ENCODE data around the gene PKD1.

Gene PKD1

DNA sequence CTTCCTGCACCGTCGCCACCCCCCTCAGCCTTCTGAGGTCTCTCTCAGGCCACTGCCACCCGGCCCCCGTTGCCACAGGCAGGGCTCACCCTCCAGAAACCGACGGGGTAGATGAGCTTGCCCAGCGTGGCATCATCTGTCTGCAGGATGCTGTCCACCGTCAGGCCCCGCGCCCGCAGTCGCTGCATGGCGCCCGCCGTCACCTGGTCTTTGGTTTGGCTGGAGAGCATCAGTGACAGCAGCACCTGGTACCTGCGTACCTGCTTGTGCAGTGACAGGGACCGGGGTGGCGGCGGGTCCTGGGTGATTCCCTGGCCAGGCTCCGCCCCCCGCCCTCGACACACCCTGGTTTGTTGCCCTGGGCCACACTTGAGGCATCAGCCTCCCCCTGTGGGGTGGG, 91.2 kb downstream of the PKD1 start:
- Mint-ChIP-seq H3K36me3 (ENCODE audit: low read depth) (peaks cover 4% of the 10 kb centered on the region), H3K9me3 (no peaks in the 10 kb centered on the region), H3K4me3 (no peak overlapping the region), H3K4me1 (peaks cover 35% of the 10 kb centered on the region), H3K27ac (no peak overlapping the region), H3K27me3 (ENCODE audit: low read depth, poor library complexity) (peaks cover 3% of the 10 kb centered on the region)
- TF ChIP-seq, protein P1, sequence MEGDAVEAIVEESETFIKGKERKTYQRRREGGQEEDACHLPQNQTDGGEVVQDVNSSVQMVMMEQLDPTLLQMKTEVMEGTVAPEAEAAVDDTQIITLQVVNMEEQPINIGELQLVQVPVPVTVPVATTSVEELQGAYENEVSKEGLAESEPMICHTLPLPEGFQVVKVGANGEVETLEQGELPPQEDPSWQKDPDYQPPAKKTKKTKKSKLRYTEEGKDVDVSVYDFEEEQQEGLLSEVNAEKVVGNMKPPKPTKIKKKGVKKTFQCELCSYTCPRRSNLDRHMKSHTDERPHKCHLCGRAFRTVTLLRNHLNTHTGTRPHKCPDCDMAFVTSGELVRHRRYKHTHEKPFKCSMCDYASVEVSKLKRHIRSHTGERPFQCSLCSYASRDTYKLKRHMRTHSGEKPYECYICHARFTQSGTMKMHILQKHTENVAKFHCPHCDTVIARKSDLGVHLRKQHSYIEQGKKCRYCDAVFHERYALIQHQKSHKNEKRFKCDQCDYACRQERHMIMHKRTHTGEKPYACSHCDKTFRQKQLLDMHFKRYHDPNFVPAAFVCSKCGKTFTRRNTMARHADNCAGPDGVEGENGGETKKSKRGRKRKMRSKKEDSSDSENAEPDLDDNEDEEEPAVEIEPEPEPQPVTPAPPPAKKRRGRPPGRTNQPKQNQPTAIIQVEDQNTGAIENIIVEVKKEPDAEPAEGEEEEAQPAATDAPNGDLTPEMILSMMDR (IDR thresholded peaks at IDR 0.05), result no peak
- no peak for DNase-seq

DNA sequence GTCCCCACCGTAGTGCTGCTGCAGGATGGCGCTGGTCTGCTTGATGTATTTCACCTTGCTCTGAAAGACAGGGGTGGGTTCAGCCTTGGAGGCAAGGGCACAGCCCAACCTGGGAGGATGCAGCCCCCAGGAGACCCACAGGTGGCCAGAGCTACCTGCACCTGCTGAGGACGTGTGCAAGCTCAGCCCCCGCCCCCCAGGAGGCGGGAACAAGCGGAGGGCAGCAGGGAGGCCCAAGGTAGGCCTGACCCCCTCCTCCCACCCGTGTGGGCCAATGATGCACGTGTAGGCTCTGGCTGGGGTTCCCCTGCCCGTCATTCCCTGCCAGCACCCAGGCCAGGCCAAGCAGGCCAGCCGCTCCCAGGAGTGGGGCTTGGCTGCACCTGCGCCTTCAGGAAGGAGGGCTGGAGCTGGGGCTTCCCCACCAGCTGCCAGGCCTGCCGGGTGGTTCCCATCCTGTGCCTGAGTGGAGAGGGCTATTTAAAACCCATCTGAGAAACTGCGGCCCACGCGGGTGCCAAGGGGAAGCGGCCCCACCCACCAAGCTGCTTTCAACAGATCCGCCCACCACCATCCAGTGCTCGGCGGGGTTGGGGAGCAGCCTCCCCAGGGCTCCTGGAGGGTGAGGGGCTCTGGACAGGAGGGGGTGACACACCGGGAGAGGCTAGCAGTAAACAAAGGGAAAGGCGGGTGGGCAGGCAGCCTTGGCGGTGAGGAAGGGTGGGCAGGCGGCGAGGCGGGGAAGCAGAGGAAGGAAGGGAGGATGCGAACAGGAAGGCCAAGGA, 91.8 kb downstream of the PKD1 start:
- Mint-ChIP-seq H3K4me3 (no peak overlapping the region), H3K4me1 (peaks cover 37% of the 10 kb centered on the region), H3K36me3 (ENCODE audit: low read depth) (peaks cover 4% of the 10 kb centered on the region), H3K27me3 (ENCODE audit: low read depth, poor library complexity) (peaks cover 3% of the 10 kb centered on the region), H3K9me3 (no peaks in the 10 kb centered on the region), H3K27ac (no peak overlapping the region)
- no peak for DNase-seq
- TF ChIP-seq, protein P1 (IDR thresholded peaks at IDR 0.05), result no peak

DNA sequence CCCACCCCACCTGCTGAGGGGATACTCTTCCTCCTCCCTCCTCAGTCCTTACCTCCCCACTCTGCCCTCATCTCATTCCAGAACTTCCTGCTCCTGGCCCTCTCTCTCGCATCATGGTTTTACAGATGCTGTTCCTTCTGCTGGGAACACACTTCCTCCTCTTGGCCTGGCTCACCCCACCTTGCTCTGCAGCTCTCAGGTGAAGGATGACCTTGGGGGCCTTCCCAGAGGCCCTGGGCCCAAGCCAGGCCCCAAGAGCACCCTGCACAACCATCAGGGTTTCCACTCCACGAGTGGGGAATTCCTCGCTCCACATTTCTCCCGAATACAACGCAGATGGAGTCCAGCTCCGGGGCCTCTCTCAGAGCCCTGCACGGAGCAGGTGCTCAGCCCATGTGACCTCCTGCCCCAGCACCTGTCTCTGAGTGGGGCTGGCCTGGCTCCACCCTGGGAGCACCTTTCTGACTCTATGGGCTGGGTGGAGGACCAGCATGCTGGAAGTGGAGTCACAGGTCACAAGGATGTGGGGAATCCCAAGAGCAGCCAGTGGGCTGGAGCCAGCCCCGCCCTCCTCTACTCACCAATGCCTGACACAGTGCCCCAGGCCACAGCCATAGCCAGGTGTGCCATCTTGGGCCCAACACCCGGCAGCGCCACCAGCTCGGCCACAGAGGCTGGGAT, 92.6 kb downstream of the PKD1 start:
- TF ChIP-seq, protein P1 (IDR thresholded peaks at IDR 0.05), result no peak
- H3K27me3 Mint-ChIP-seq (ENCODE audit: low read depth, poor library complexity), result peaks cover 3% of the 10 kb centered on the region
- H3K9me3 Mint-ChIP-seq, result no peaks in the 10 kb centered on the region
- peaks cover 35% of the 10 kb centered on the region for H3K4me1 Mint-ChIP-seq
- DNase-seq, result no peak
- H3K36me3 Mint-ChIP-seq (ENCODE audit: low read depth), result peaks cover 4% of the 10 kb centered on the region
- H3K4me3 Mint-ChIP-seq, result no peak overlapping the region
- H3K27ac Mint-ChIP-seq, result peak overlapping the region; percentile 58

DNA sequence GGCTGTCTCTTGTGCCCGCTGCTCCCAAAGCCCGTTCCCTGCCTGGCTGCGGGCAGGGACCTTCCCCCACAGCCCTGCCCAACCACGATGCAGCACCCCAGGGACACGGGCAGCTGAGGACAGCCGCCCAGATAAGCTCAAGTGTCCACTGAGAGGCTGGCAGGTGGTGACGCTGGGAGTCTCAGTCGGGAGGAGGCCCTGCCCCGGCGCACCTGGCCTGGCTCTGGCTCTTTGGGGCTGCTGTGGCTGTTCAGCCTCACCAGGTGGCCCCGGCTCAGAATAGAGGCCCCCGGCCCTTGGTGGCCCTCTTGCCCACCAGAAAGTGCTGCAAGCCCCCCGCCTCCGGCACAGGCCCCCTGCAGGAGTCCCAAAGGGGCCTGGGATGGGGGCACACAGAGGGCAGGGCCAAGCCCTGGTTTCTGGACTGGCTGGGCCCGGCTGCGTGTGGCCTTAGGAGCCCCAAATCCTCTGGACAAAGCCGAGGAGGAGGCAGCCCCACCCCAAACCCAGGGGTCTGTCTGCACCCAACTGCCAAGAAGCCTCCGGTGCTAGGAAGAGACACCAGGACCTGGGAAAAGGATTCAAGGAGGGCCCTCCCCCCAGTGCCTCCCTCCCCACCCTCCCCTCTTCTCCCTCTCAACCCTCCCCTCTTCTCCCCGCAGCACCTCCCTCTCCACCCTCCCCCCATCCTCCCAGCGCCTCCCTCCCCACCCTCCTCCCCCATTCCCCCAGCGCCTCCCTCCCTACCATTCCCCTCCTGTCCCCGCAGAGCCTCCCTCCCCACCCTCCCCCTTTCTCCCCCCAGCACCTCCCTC, 93.3 kb downstream of the PKD1 start:
- no peak overlapping the region for H3K4me3 Mint-ChIP-seq
- peaks cover 4% of the 10 kb centered on the region for H3K36me3 Mint-ChIP-seq (ENCODE audit: low read depth)
- no peak overlapping the region for H3K27ac Mint-ChIP-seq
- H3K9me3 Mint-ChIP-seq, result no peaks in the 10 kb centered on the region
- H3K4me1 Mint-ChIP-seq, result peaks cover 41% of the 10 kb centered on the region
- peaks cover 3% of the 10 kb centered on the region for H3K27me3 Mint-ChIP-seq (ENCODE audit: low read depth, poor library complexity)
- TF ChIP-seq, protein P1 (IDR thresholded peaks at IDR 0.05), result no peak
- DNase-seq, result no peak

DNA sequence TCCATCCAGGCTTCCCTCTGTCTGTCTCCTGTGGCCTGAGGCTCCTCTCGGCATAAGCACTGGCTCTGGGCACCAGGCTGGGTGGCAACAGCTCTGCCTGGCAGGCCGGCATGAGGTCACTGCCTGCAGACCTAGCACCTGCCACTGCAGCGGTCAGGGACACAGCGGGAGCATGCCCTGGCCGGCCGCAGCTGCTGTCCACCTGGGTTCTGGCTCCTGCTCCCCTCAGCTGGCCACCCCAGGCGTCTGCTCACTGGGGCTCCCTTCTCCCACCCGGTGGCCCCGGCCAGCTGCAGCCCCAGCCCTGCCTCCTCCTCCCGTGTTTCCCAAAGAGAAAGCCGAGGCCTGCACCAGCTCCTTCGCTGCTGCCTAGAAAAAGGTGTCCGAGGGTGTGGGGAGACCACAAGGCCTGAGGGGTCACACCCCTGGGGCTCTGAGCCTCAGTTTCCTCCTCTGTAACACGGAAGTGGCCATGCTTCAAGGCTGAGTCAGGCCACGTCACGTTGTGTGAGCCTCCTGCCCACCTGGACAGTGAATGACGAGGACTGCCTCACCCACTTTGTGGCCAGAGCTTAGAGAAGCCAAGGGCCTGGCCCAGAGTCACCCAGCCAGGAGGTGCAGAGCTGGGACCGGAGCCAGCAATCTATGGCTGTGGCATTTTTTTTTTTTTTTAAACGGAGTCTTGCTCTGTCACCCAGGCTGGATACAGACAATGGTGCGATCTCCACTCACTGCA, 94.7 kb downstream of the PKD1 start:
- H3K4me3 Mint-ChIP-seq, result no peak overlapping the region
- no peaks in the 10 kb centered on the region for H3K36me3 Mint-ChIP-seq (ENCODE audit: low read depth)
- H3K9me3 Mint-ChIP-seq, result no peaks in the 10 kb centered on the region
- H3K4me1 Mint-ChIP-seq, result peaks cover 32% of the 10 kb centered on the region
- DNase-seq, result no peak
- TF ChIP-seq, protein P1 (IDR thresholded peaks at IDR 0.05), result no peak
- H3K27me3 Mint-ChIP-seq (ENCODE audit: low read depth, poor library complexity), result no peaks in the 10 kb centered on the region
- H3K27ac Mint-ChIP-seq, result no peak overlapping the region
